Hypothalamus (tissue), 51 donors: Measurements from ENCODE around the gene STOX2.
A peak's percentile ranks its signal among the peaks of the same experiment; 100 is the strongest.

Experiments used
- DNase-seq, 51 donors: peaks; one replicate each; lab custom pipeline; 2025; lab: John Stamatoyannopoulos, UW

The STOX2 gene

GRCh38 chr4:183887351-183887750 is 17.8 kb upstream of the STOX2 start:
- no peak for DNase-seq

GRCh38 chr4:183888564-183888963 is 16.5 kb upstream of the STOX2 start:
- DNase-seq: no peak

DNA sequence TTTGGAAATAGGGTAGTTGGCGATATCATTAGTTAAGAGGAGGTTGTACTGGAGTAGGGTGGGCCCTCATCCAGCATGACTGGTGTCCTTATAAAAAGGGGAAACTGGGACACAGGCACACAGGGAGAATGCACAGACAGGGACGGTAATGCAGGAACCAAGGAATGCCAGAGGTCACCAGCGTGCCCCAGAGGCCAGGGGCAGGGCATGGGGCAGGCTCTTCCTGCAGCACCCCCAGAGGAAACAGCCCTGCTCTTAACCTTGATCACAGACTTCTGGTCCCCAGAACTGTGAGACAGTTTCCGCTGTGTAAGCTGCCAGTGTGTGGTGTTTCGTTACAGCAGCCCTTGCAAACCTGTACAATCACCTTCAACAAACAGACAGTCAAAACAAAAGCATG is 15.9 kb upstream of the STOX2 start:
- DNase-seq: no peak

GRCh38 chr4:183897193-183897592 is 7.9 kb upstream of the STOX2 start:
- DNase-seq: no peak

DNA sequence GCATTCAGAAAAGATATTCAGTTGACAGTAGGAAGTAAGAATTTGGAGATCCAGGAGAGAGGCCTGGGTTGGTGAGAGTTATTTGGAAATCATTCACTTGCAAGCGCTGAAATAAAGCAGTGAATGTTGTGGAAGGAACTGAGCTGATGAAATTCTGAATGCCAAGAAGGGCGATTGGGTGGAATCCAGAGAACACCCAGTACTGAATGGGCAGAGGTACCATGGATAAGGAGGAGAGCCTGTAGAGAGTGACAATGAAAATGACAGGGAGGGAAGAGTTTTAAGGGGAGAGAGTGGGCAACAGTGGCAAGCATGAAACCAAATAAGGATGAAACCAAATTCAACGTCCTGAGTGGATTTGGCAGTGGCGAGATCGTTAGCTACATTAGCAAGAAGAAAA is 6.7 kb upstream of the STOX2 start:
- no peak for DNase-seq

- DNase-seq: peak in 14 of 51 donors; percentile 5 to 55 (median 16)
Measured at GRCh38 chr4:183903021-183903760, 1.9 kb upstream of the STOX2 start.

DNA sequence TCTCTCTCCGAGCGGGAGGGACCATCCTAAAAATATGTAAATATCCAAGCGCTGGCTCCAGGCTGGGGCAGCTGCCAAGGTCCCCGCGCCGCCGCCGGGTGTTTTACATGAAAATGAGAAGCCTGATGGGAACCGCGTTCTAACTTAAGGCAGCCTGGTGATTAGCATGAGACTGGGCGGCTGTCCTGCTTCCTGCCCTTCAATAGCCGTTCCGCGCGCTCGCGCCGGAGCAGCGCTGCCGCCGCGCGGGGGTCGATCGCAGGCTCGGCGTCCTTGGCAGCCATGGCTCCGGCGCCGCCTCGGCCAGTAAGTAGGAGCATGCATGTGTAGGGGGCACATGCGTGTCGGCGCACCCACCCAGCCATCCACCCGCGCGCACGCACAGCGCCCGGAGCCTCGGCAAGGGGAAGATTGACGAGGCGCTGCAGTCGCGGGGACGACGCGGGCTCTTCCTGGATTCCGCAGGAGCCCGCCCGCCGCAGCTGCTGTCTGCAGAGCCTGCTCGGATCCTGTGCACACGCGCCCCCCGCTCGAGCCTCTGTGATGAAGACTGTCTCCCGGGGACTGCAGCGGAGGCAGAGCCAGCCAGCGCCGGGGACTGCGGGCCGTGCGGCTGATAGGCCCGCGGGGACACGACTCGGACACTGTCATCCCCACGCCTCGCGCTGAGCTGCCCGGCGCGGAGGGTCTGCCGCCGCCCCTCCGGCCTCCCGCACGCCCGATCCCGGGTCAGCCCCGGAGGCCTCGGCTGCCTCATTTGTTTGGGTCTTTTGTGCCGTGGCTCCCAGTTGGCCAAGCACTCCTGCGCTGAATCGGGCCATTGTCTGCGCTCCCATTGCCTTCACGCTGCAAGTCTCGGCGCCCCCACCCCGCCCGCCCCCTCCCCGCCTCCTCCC is 734 bp downstream of the STOX2 start:
- peak in 49 of 51 donors; percentile 9 to 87 (median 65) for DNase-seq

DNA sequence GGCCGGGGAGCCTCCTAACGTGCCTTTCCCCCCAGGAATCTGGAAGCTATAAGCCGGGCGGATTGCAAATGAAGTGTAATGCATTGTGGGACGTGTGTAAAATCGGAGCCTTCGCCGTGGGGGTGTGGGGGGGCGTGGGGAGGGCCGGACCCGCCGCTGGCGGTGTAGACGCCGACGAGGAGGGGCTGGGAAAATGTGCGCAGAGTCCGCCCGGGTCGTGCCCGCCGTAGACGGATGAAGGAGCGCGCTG is 1.3 kb downstream of the STOX2 start:
- DNase-seq: peak in 10 of 51 donors; percentile 40 to 85 (median 58)

DNA sequence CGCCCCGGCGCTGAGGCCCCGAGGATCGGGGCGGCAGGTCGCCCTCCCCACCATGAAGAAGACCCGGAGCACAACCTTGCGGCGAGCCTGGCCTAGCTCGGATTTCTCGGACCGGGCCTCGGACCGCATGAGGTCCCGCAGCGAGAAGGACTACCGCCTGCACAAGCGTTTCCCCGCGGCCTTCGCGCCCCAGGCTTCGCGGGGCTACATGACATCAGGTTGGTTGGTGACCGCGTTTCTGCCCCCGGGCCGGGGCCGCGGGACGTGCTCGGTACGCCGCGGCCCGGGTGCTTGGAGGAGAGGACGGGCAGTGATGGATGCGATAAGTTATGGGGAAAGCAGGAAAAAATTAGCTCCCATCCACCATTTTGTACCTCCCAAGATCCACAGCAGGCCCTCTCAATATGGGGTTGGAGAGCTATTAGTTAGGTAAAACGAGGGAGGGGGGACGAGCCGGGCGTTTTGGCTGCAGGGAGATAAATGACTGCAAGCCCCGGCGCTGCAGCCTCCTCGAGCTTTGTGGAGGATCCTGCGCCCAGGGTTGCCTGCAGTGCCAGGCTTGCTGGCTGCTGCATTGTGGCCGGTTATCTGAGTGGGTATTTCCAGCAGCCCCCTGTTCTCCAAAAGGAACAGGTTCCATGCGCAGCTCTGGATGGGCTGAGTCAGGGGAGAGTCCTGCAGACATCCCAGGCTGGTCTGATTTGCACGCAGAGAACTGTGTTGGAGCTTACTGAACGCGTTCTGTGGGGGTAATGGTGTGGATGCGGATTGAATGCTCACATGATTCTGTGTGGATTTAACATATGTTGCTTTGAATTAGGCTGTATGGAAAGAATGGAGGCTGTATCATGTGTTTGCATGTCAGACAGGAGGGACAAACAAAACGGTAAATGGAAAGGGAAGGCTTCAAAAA is 1.9 kb downstream of the STOX2 start:
- peak in 39 of 51 donors; percentile 9 to 86 (median 43) for DNase-seq

DNA sequence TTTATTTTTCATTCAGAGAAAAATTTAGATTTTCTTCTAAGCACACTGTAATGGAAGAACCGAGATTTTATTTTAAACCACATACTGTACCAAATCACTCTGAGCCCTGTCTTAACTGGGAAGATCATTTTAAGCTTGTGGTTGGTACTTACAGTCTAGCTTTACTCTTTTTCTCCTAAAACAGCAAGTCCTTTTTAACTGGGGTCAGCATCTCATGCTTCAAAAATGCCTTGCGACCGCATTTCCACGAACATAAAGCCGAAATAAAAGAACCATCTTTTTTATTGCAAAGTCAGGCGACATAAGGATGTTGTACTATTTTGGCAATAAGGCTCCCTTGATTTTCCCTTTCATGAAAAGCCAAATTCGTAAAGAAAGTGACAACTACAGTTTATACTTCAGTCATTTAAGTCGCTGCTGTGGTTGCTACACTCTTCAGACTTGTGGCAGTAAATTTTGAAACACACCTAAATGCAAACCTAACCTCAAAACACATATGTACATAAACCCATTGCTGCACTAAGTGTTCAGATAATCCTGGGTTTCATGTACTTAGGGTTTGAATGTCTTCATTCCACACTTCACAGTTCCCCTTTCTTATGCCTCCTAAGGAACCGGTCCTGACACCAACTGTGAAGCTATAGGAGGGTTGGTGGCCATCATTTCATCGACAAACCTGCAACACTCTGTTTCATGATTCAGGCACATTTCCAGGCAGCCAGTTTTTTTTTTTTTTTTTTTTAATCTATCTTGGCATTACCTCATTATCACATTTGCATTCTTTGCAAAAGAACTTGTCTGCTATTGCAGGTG is 3.0 kb downstream of the STOX2 start:
- peak in 1 of 51 donors; percentile 51 for DNase-seq

GRCh38 chr4:183909187-183909586 is 4.1 kb downstream of the STOX2 start:
- DNase-seq: no peak

DNA sequence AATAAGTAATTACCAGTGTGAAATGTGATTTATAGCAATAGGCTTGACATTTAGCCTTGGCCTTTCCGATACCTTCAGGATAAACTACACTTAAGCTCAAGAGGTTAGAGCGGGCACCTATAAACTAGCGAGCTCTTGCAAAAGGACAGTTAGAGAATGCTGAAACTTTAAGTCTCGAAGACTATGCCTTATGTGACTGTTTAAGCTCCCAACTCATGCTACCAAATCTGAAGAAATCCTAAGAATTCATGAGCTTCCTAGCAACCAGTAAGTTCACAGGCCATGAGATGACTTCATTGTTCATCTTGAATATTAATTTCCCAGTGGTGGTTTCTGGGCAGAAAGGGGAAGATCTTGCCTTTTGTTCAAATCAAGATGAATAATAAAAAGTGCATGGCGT is 4.7 kb downstream of the STOX2 start:
- DNase-seq: no peak

- no peak for DNase-seq
Measured at GRCh38 chr4:183912585-183912984, 7.5 kb downstream of the STOX2 start.

GRCh38 chr4:183915976-183916375 is 10.9 kb downstream of the STOX2 start:
- DNase-seq: no peak

DNA sequence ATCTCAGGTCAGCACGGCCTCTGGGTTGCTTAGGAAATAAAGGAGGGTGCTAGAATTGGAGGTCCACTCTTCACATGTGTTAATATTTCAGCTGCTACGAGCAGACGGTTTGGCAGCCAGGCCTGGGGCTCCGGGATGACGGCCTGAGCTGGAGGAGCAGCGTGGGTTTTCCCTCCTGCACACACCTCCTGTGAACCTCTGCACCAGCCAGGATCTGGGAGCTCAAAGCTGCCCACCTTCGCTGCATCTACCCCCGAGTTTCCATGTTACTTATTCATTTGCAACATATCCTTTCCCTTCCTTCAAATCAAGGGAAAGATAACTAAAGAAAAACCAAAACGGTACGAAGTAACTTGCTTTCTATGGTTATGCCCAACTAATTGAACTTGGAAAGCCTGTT is 13.6 kb downstream of the STOX2 start:
- no peak for DNase-seq

- no peak for DNase-seq
Measured at GRCh38 chr4:183919141-183919540, 14.0 kb downstream of the STOX2 start.

- no peak for DNase-seq
Measured at GRCh38 chr4:183920512-183920911, 15.4 kb downstream of the STOX2 start.

DNA sequence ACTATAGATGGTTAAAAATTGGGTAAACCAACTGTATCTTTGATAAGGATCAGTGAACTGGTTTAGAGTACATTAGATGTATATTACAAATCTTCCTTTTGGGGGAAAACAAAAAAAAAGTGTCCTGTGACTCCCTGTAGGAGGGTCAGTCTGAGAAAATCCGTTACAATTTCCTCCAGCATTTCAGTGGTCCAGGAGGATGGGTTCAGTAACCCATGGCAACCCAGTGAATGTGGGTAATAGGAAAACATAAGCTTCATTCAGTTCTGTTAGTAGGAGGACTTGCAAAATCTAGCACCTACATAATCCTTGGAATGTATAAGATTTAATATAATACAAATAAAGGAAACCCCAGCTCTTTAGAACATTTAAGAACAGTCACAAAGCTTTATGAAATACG is 16.2 kb downstream of the STOX2 start:
- DNase-seq: no peak

DNA sequence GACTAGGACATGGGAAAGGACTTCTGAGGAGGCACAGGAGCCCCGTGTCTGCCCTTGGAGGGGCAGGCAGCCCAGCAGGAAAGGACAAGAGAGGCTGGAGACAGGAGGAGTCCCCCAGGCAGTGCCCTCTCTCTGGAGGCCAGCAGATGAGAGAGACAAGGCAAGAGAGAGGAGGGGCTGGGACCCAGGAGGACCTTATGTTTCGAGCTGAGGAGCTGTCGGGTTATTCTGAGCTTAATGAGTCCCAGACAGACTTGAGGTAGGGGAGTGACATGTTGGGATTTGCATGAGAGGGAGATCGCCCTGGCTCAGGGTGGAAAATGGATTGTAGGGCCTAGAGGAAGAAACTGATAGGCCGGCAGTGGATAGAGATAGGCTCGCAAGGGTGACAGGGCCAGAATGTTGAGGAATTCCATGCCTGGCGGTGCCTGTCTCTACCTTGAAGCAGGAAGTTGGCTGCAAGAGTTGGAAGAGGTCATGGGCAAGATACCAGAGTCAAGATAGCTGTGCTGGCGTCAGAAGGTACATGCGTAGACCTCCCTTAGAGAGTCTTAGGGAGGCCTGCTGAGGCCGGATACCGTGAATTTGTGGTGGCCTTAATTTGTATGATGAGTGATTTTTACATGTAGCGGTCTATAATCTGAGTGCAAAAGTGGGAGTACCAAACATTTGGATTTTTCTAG is 19.4 kb downstream of the STOX2 start:
- no peak for DNase-seq

DNA sequence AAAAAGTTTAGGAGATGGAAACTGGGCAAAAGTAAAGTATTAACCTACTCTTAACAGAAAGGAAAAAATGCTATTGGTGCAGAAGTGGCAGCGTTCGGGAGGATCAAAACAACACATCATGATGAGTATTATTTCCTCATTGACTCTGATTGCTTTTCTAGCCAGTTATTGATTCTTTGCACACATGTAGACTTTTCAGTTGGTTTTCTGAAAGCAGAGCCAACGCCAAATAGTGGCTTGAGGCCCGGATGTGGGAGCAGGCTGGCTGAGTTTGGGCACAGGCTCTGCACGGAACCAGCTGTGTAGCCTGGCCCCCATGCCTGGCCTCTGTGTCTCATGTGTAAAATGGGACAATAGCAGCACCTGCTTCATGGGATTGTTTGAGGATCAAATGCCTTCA is 21.8 kb downstream of the STOX2 start:
- DNase-seq: no peak
